Fibroblast of lung (primary cell): ENCODE results near the gene MYLK. TPM values are rescaled to one million over a fixed set of nuclear protein-coding genes. Genes with fewer than 3 reads are reported as not detected.

ENCODE experiments used
- DNase-seq, 2 donors: peaks; one replicate each; pipeline versions ENCODE4 v3.0.0 to v3.0.0-alpha.2; 2010; ENCODE audit warnings: low read depth in 2 of 2
- H2AFZ ChIP-seq: 2 replicates; pipeline ENCODE4 v1.5.1; 2012; ENCODE audit warnings: low read length, control low read depth, inconsistent platforms
- H3K27ac ChIP-seq: 2 replicates; pipeline ENCODE4 v1.5.1; 2011; ENCODE audit warnings: low read length, control low read depth; ENCODE audit not compliant: insufficient read depth
- H3K27me3 ChIP-seq: 2 replicates; pipeline ENCODE4 v1.5.1; 2011; ENCODE audit warnings: mild to moderate bottlenecking, low read length; ENCODE audit not compliant: control insufficient read depth, insufficient read depth
- H3K36me3 ChIP-seq: 2 replicates; pipeline ENCODE4 v1.5.1; 2011; ENCODE audit warnings: low read length; ENCODE audit not compliant: control insufficient read depth, insufficient read depth
- H3K4me1 ChIP-seq: 2 replicates; pipeline ENCODE4 v1.5.1; 2011; ENCODE audit warnings: low read length; ENCODE audit not compliant: control insufficient read depth, insufficient read depth; ENCODE audit errors: extremely low read depth
- H3K4me2 ChIP-seq: 2 replicates; pipeline ENCODE4 v1.5.1; 2011; ENCODE audit warnings: low read length, control low read depth; ENCODE audit not compliant: insufficient read depth; ENCODE audit errors: extremely low read depth
- H3K4me3 ChIP-seq, 4 experiments: fragments of 200-600 bp in 1 of 4; sonication (generic) in 1 of 4; replicated peaks in 1 of 4; 2 replicates each; pipeline ENCODE4 v1.5.1; 2011 to 2016; ENCODE audit warnings: low read length in 4 of 4, low read depth in 3 of 4, mild to moderate bottlenecking in 3 of 4, control low read depth in 2 of 4, inconsistent platforms in 1 of 4, mixed read lengths in 1 of 4; ENCODE audit not compliant: insufficient read depth in 1 of 4; ENCODE audit errors: control extremely low read depth in 1 of 4
- H3K79me2 ChIP-seq: 2 replicates; pipeline ENCODE4 v1.5.1; 2012; ENCODE audit warnings: mild to moderate bottlenecking, low read length, inconsistent platforms; ENCODE audit not compliant: control insufficient read depth, insufficient read depth
- H3K9ac ChIP-seq: 2 replicates; pipeline ENCODE4 v1.5.1; 2011; ENCODE audit warnings: mild to moderate bottlenecking, low read length, control low read depth; ENCODE audit not compliant: insufficient read depth
- H3K9me3 ChIP-seq: 2 replicates; pipeline ENCODE4 v1.5.1; 2012; ENCODE audit warnings: low read depth, low read length; ENCODE audit not compliant: control insufficient read depth, insufficient read depth
- H4K20me1 ChIP-seq: 2 replicates; pipeline ENCODE4 v1.5.1; 2011; ENCODE audit warnings: low read length; ENCODE audit not compliant: control insufficient read depth, insufficient read depth; ENCODE audit errors: extremely low read depth
- CTCF ChIP-seq, 2 donors: IDR thresholded peaks in 1 of 2; conservative IDR thresholded peaks in 1 of 2; 1 replicate in 1 of 2; 2 replicates in 1 of 2; pipeline ENCODE4 v1.5.1; 2011 to 2012; ENCODE audit warnings: low read length in 2 of 2, control low read depth in 1 of 2, inconsistent platforms in 1 of 2, low read depth in 1 of 2, mild to moderate bottlenecking in 1 of 2
- EZH2 ChIP-seq: IDR thresholded peaks from 2 replicates; pipeline ENCODE4 v1.5.1; 2012; ENCODE audit warnings: low read length, control low read depth, mild to moderate bottlenecking; ENCODE audit errors: missing control alignments
- polyA plus RNA-seq, 2 donors: library from polyadenylated mRNA; depleted of rRNA in 1 of 2; stranded (reverse) in 1 of 2; unstranded in 1 of 2; fragments of >200 nt; gene quantifications; 2 replicates each; pipeline ENCODE4 v1.2.1, GENCODE V29; 2011 to 2012; ENCODE audit warnings: missing spikeins in 1 of 2
- total RNA-seq: library from RNA; depleted of rRNA; stranded (reverse); fragments of >200 nt; gene quantifications from 2 replicates; pipeline ENCODE4 v1.2.1, GENCODE V29; 2014

Gene MYLK
- total and polyA plus RNA-seq, 2 donors (not counting 1 experiment from before 2014, with no cell fraction given) = 918 to 941 TPM

GRCh38 chr3:123831420-123831819 is 52.7 kb downstream of the MYLK start:
- H3K4me1 ChIP-seq = peaks cover 6% of the 10 kb centered on the region
- no peak overlapping the region for H3K27ac ChIP-seq
- H3K9ac ChIP-seq = no peak overlapping the region
- no peak for DNase-seq
- no peak overlapping the region for H3K4me3 ChIP-seq
- no peak for TF ChIP-seq CTCF (conservative IDR thresholded peaks at IDR 0.05 in 1 of 2, IDR thresholded peaks at IDR 0.05 in 1 of 2; ENCODE audit: low read depth in 1 of 2, low read length in 2 of 2)
- TF ChIP-seq EZH2 = no peak
- H3K79me2 ChIP-seq = peaks cover 13% of the 10 kb centered on the region
- no peaks in the 10 kb centered on the region for H3K9me3 ChIP-seq
- H3K36me3 ChIP-seq = peaks cover 12% of the 10 kb centered on the region
- H3K27me3 ChIP-seq = no peaks in the 10 kb centered on the region
- H4K20me1 ChIP-seq = no peaks in the 10 kb centered on the region
- no peak overlapping the region for H3K4me2 ChIP-seq
- H2AFZ ChIP-seq = no peak overlapping the region

GRCh38 chr3:123821920-123822319 is 62.2 kb downstream of the MYLK start:
- TF ChIP-seq CTCF (conservative IDR thresholded peaks at IDR 0.05 in 1 of 2, IDR thresholded peaks at IDR 0.05 in 1 of 2; ENCODE audit: low read depth in 1 of 2, low read length in 2 of 2) = no peak
- TF ChIP-seq EZH2 = no peak
- Histone ChIP-seq H3K36me3 (peaks cover 18% of the 10 kb centered on the region), H3K9ac (no peak overlapping the region)

GRCh38 chr3:123819949-123820348 is 64.2 kb downstream of the MYLK start:
- Histone ChIP-seq H2AFZ (no peak overlapping the region), H3K36me3 (peaks cover 15% of the 10 kb centered on the region), H3K4me1 (peaks cover 38% of the 10 kb centered on the region), H3K27me3 (no peaks in the 10 kb centered on the region), H4K20me1 (no peaks in the 10 kb centered on the region), H3K9ac (no peak overlapping the region), H3K4me2 (no peak overlapping the region), H3K79me2 (peaks cover 3% of the 10 kb centered on the region), H3K27ac (no peak overlapping the region), H3K9me3 (no peaks in the 10 kb centered on the region), H3K4me3 (no peak overlapping the region)
- no peak for DNase-seq
- no peak for TF ChIP-seq CTCF (conservative IDR thresholded peaks at IDR 0.05 in 1 of 2, IDR thresholded peaks at IDR 0.05 in 1 of 2; ENCODE audit: low read depth in 1 of 2, low read length in 2 of 2)
- no peak for TF ChIP-seq EZH2

More at GRCh38 chr3:123821920-123822319, 62.2 kb downstream of the MYLK start:
- no peak for DNase-seq
- Histone ChIP-seq H3K4me3 (no peak overlapping the region), H3K27me3 (no peaks in the 10 kb centered on the region), H3K4me2 (no peak overlapping the region), H3K4me1 (peaks cover 31% of the 10 kb centered on the region), H3K27ac (no peak overlapping the region), H3K9me3 (no peaks in the 10 kb centered on the region), H4K20me1 (no peaks in the 10 kb centered on the region), H2AFZ (no peak overlapping the region), H3K79me2 (peaks cover 9% of the 10 kb centered on the region)
